BLaER1 treated with 17β-estradiol and CSF1 and Interleukin-3, amounts not matched to agents 10 nM and 100 nM (cell line): ENCODE data around the gene IL17B.
"Not testable (repeated sequence)": the region's sequence is repeated elsewhere in the genome, so short reads cannot be mapped to it uniquely, and the experiment has no call there.

ENCODE experiments used
- H3K27ac ChIP-seq, 11 experiments: shearing (Covaris generic); formaldehyde crosslinking; 2 replicates each; pipeline ENCODE4 v1.8.1; 2022
- H3K27me3 ChIP-seq, 11 experiments: shearing (Covaris generic); formaldehyde crosslinking; 2 replicates each; pipeline ENCODE4 v1.8.1; 2022
- H3K36me3 ChIP-seq, 11 experiments: shearing (Covaris generic); formaldehyde crosslinking; 2 replicates each; pipeline ENCODE4 v1.8.1; 2022
- H3K4me1 ChIP-seq, 10 experiments: shearing (Covaris generic); formaldehyde crosslinking; 2 replicates each; pipeline ENCODE4 v1.8.1; 2022
- H3K4me2 ChIP-seq, 11 experiments: shearing (Covaris generic); formaldehyde crosslinking; 2 replicates each; pipeline ENCODE4 v1.8.1; 2022
- H3K4me3 ChIP-seq, 10 experiments: shearing (Covaris generic); formaldehyde crosslinking; 2 replicates each; pipeline ENCODE4 v1.8.1; 2022
- H3K9ac ChIP-seq, 11 experiments: shearing (Covaris generic); formaldehyde crosslinking; 2 replicates each; pipeline ENCODE4 v1.8.1; 2022
- H3K9me3 ChIP-seq, 11 experiments: shearing (Covaris generic); formaldehyde crosslinking; replicated peaks in 1 of 11; 2 replicates each; pipeline ENCODE4 v1.8.1; 2022
- H4K20me1 ChIP-seq, 11 experiments: shearing (Covaris generic); formaldehyde crosslinking; 2 replicates each; pipeline ENCODE4 v1.8.1; 2022
- Cebpa-rat ChIP-seq, 11 experiments: shearing (Covaris generic); IDR thresholded peaks; 2 replicates each; pipeline ENCODE4 v1.8.1; 2022

IL17B gene

DNA sequence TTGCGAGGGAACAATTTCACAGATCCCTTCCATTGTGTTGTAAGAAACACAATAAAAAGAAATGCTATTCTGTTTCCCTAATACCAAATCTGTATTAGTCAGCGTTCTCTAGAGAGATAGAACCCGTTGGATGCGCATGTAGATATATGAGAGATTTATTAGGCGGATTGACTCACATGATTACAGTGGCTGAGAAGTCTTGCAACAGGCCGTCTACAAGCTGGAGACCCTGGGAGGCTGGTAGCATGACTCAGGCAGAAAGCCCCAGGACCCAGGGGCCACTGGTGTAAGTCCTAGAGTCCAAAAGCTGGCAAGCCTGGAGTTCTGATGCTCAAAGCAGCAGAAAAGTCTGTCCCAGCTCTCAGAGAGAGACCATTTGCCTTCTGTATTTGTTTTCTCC, 18.4 kb upstream of the IL17B start:
- Histone ChIP-seq H3K9me3 (no peaks in the 10 kb centered on the region), H3K27ac (no peak overlapping the region), H3K27me3 (no peaks in the 10 kb centered on the region), H3K36me3 (no peaks in the 10 kb centered on the region), H3K4me1 (peaks cover 8 to 21% (median 15%) of the 10 kb centered on the region in 10 experiments; a peak in 18 of 20 replicates), H4K20me1 (no peaks in the 10 kb centered on the region), H3K4me2 (no peak overlapping the region), H3K4me3 (no peak overlapping the region), H3K9ac (no peak overlapping the region)
- no peak for TF ChIP-seq Cebpa-rat (IDR thresholded peaks at IDR 0.05)

DNA sequence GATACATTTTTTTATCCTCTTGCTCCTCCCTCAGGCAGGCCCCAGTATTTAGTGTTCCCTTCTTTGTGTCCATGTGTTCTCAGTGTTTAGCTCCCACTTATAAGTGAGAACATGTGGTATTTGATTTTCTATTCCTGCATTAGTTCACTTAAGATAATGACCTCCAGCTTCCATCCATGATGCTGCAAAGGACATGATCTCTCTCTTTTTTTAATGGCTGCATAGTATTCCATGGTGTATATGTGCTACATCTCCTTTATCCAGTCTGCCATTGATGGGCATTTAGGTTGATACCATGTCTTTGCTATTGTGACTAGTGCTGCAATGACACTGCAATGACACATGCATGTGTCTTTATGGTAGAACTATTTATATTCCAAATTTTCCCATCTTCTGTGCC, 15.9 kb upstream of the IL17B start:
- H3K4me1 ChIP-seq, H3K9ac ChIP-seq, H3K36me3 ChIP-seq, H3K9me3 ChIP-seq, H3K4me3 ChIP-seq, H3K4me2 ChIP-seq, H4K20me1 ChIP-seq, H3K27ac ChIP-seq, H3K27me3 ChIP-seq: not testable (repeated sequence)

DNA sequence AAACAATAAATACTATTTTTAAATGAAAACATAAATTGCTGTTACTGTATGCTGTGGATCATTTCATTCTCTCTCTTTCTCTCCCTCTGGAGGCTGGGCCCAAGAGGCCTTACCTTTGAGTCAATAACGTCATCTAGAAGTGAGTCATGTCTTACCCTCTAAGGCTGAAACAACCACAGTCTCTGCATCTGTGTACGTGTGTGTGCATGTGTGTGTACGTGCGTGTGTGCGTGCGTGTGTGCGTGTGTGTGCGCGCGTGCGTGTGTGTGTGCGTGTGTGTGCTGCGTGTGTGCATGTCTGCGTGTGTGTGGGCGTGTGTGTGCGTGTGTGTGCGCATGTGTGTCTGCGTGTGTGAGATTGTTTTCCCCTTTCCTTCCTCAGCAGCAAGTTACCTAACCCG, 13.6 kb upstream of the IL17B start:
- no peak overlapping the region for H3K9ac ChIP-seq
- H4K20me1 ChIP-seq, result no peaks in the 10 kb centered on the region
- H3K27ac ChIP-seq, result no peak overlapping the region
- H3K27me3 ChIP-seq, result no peaks in the 10 kb centered on the region
- no peak for TF ChIP-seq Cebpa-rat (IDR thresholded peaks at IDR 0.05)
- no peaks in the 10 kb centered on the region for H3K9me3 ChIP-seq
- no peak overlapping the region for H3K4me2 ChIP-seq
- H3K4me3 ChIP-seq, result no peak overlapping the region
- H3K4me1 ChIP-seq, result peaks cover 0 to 14% (median 0%) of the 10 kb centered on the region in 10 experiments; a peak in 6 of 20 replicates
- H3K36me3 ChIP-seq, result no peaks in the 10 kb centered on the region

DNA sequence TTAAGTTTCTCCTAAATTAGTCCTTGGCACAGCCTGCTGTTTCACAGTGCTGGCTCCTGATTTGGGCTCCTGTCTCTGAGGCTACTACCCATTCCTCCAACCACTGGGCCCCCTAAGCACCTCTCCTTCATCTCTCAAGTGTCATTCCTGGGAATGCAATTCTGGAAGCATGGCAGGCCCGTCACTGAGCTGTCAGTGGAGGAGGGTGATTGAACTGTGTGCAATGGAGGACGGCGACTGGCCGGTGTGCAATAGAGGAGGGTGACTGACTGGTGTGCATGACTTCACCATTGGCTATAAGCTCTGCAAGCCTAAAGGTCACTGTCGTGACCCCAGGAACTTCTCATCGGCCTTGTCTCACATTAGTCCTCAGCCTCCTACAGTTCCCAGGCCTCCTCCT, 12.4 kb upstream of the IL17B start:
- no peak overlapping the region for H3K9ac ChIP-seq
- H3K27me3 ChIP-seq, result no peaks in the 10 kb centered on the region
- peaks cover 0 to 14% (median 0%) of the 10 kb centered on the region in 10 experiments; a peak in 6 of 20 replicates for H3K4me1 ChIP-seq
- no peak overlapping the region for H3K4me2 ChIP-seq
- H3K9me3 ChIP-seq, result no peaks in the 10 kb centered on the region
- H3K36me3 ChIP-seq, result no peaks in the 10 kb centered on the region
- no peak overlapping the region for H3K27ac ChIP-seq
- no peak for TF ChIP-seq Cebpa-rat (IDR thresholded peaks at IDR 0.05)
- H4K20me1 ChIP-seq, result no peaks in the 10 kb centered on the region
- no peak overlapping the region for H3K4me3 ChIP-seq

DNA sequence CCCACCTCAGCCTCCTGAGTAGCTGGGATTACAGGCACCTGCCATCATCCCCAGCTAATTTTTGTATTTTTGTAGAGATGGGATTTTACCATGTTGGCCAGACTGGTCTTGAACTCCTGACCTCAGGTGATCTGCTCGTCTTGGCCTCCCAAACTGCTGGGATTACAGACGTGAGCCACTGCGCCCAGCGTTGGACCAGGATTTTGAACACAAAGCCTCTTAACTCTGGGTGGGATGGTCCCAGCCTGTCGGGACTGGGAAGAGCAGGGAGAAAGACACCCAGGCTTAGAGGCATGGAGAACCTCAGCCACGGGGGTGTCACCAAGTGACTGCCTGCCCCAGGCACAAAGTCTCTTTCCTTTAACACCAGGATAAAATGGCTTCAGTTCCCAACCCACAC, 12.0 kb upstream of the IL17B start:
- H3K9me3 ChIP-seq, H3K27ac ChIP-seq, H3K27me3 ChIP-seq, H3K4me2 ChIP-seq, H3K36me3 ChIP-seq, H3K9ac ChIP-seq, H4K20me1 ChIP-seq, H3K4me3 ChIP-seq: not testable (repeated sequence)
- peaks cover 0 to 14% (median 2%) of the 10 kb centered on the region in 10 experiments; a peak in 11 of 20 replicates for H3K4me1 ChIP-seq

DNA sequence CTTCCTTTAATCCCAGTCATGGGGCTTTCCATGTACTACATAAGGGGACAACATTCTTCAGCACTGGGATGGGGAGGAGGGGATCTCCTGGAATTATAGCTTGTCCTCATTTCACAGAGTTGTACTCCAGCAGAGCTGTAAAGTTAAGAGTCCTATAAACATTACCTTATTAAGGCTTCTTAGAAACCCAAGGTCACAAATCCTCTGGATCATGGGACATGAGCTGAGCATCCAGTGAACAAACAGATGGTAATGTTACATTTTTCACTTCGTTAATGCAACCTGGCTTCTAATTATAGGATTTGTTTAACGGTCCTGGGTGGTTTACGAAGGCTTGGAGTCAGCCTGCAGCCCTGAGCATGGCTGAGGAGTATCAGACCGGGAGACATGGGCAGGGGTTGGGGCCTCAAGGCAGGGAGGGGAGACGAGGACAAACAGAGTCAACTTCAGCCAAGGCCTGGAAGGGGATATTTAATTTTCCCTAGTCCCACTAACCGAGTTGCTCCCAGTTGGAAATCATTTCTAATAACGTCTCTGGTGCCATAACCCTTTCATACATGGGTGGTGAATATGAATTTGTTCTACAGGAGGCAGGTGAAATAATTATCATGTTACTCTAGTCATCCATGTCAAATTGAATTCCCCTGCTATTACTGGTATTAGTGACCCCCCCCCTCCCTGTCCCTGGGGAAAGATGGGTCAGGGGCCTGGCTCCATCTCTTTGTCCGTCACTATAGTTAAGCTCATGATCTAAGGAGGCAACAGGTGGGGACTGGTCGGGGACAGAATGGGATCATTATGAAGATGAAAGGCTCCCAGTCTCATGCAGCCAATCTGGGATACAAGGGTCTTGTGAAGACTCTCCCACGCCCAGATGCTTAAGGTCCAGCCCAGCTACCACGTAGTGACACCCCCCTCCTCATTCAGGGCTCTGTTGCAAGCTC, 10.7 kb upstream of the IL17B start:
- TF ChIP-seq Cebpa-rat (IDR thresholded peaks at IDR 0.05), result no peak
- Histone ChIP-seq H3K36me3 (no peaks in the 10 kb centered on the region), H3K4me3 (no peak overlapping the region), H3K27ac (no peak overlapping the region), H4K20me1 (no peaks in the 10 kb centered on the region), H3K4me1 (peaks cover 6 to 20% (median 11%) of the 10 kb centered on the region in 10 experiments; a peak in 19 of 20 replicates), H3K4me2 (peak overlapping the region in 3 of 11 experiments; percentile 8 to 46 (median 23); a peak in 4 of 22 replicates), H3K27me3 (no peaks in the 10 kb centered on the region), H3K9me3 (no peaks in the 10 kb centered on the region), H3K9ac (no peak overlapping the region)

DNA sequence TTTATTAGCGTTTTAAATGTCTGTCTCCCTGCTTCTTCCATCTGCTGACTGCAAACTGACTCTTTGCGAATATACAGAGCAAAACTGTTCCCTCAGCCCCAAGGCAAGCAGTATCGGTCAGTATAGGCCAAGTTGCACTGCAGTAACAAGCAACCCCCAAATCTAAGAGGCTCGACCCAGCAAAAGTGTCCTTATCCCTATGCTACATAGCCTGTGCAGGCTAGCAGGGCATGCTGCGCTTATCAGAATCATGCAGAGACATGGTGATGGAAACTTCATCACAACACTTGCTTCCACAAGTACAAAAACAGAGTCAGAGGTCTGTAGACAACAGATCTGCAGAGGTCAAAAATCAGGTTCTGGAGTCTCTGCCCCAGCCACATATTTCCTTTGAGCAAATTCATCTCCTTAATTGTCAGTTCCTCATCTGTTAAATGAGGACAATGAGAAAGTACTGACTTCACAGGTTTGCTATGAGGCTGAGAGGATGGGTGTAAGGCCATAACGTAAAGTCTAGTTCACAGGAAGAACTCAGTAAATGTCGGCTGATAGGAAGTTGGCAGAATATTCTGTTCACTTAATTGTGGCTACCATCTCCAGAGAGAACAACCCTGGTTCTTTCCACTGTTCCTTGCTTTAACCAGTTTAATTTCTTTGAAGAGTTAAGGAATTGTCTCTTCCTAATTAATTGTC, 9.6 kb upstream of the IL17B start:
- Histone ChIP-seq H3K9ac (no peak overlapping the region), H3K36me3 (no peaks in the 10 kb centered on the region), H3K4me2 (peak overlapping the region in 3 of 11 experiments; percentile 8 to 46 (median 23); a peak in 3 of 22 replicates), H3K27me3 (no peaks in the 10 kb centered on the region), H3K9me3 (no peaks in the 10 kb centered on the region), H4K20me1 (no peaks in the 10 kb centered on the region), H3K4me3 (no peak overlapping the region), H3K27ac (no peak overlapping the region), H3K4me1 (peaks cover 6 to 20% (median 11%) of the 10 kb centered on the region in 10 experiments; a peak in 19 of 20 replicates)
- TF ChIP-seq Cebpa-rat (IDR thresholded peaks at IDR 0.05), result no peak

DNA sequence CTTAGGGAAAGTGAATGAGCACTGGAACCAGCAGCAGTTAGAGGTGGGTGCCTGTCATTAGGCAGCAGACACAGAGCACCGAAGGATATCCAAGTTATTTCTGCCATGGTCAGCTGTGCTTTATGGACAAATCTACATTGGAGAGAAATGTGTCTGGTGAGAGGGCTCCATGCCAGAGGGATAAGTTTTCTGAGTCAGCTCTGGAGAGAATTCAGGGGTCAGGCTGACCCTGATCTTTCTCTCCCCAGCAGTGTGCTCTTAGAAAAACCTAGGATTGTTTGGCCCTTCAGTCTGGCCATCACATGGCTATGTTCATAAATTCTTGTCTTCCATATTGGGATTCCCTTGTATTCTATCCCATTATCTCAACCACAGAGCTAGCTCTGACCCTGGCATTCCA, 8.9 kb upstream of the IL17B start:
- no peaks in the 10 kb centered on the region for H4K20me1 ChIP-seq
- no peaks in the 10 kb centered on the region for H3K27me3 ChIP-seq
- no peak overlapping the region for H3K9ac ChIP-seq
- no peak for TF ChIP-seq Cebpa-rat (IDR thresholded peaks at IDR 0.05)
- H3K4me2 ChIP-seq, result no peak overlapping the region
- no peaks in the 10 kb centered on the region for H3K36me3 ChIP-seq
- peaks cover 6 to 21% (median 11%) of the 10 kb centered on the region in 10 experiments; a peak in 19 of 20 replicates for H3K4me1 ChIP-seq
- no peak overlapping the region for H3K4me3 ChIP-seq
- H3K9me3 ChIP-seq, result no peaks in the 10 kb centered on the region
- no peak overlapping the region for H3K27ac ChIP-seq

DNA sequence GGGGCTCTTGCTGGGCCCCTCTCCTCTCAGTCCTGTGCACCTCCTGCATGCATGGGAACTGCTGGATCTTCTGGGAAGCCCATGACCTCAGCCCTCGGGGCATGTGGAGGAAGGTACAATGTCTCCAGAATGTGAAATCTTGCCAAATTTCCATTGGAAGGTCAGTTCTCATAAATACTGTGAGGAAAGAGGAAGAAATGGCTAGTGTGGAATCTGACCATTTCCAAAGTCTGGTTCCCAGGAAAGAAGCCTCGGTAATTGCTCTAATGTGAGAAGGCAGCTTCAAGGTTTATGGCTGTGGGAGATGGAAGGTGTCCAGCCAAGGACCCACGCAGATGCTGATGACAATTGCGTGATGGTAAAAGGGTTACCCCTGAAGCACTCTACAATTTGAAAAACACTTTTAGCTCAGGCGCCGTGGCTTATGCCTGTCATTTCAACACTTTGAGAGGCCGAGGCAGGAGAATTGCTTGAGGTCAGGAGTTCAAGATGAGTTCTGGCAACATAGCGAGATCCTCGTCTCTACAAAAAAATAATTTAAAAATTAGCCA, 8.1 kb upstream of the IL17B start:
- Histone ChIP-seq H3K4me1 (peaks cover 6 to 29% (median 11%) of the 10 kb centered on the region in 10 experiments; a peak in 19 of 20 replicates), H3K4me3 (no peak overlapping the region), H3K27me3 (no peaks in the 10 kb centered on the region), H4K20me1 (no peaks in the 10 kb centered on the region), H3K4me2 (no peak overlapping the region), H3K9ac (no peak overlapping the region), H3K9me3 (no peaks in the 10 kb centered on the region), H3K27ac (no peak overlapping the region), H3K36me3 (no peaks in the 10 kb centered on the region)
- TF ChIP-seq Cebpa-rat (IDR thresholded peaks at IDR 0.05), result no peak
